ENCODE results near the gene HACD3. TPM values are rescaled to one million over a fixed set of nuclear protein-coding genes. Genes with fewer than 3 reads are reported as not detected.
A peak's percentile ranks its signal among the peaks of the same experiment; 100 is the strongest.

Gene HACD3
- total RNA-seq, 1 donor from 2014 or later: 30.2 TPM

DNA sequence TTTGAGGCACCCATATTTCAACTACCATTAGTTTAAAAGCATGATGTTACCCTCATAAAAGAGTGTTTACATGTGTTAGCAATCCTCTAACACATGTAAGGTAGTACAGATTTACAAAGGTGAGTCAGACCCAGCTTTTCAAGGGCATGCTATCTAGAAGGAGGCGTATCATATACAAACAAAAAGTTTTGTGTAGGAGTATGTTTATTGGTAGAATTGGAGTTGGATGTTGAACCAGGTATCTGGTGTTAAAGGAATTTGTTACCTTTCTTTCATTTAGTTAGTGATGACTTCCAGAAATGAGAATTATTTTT, 2.4 kb downstream of the HACD3 start:
- no peaks in the 10 kb centered on the region for H3K27me3 ChIP-seq
- peak overlapping the region; percentile 54 for H3K27ac ChIP-seq
- no peaks in the 10 kb centered on the region for H3K9me3 ChIP-seq
- peaks cover 42% of the 10 kb centered on the region for H3K4me1 ChIP-seq
- TF ChIP-seq POLR2AphosphoS5 (IDR thresholded peaks at IDR 0.05; ENCODE audit: insufficient read depth in 1 of 2, low read depth in 1 of 2) (peak in 1 of 2 donors; percentile 19), POLR2A (IDR thresholded peaks at IDR 0.05) (no peak)
- TF ChIP-seq, protein P1, sequence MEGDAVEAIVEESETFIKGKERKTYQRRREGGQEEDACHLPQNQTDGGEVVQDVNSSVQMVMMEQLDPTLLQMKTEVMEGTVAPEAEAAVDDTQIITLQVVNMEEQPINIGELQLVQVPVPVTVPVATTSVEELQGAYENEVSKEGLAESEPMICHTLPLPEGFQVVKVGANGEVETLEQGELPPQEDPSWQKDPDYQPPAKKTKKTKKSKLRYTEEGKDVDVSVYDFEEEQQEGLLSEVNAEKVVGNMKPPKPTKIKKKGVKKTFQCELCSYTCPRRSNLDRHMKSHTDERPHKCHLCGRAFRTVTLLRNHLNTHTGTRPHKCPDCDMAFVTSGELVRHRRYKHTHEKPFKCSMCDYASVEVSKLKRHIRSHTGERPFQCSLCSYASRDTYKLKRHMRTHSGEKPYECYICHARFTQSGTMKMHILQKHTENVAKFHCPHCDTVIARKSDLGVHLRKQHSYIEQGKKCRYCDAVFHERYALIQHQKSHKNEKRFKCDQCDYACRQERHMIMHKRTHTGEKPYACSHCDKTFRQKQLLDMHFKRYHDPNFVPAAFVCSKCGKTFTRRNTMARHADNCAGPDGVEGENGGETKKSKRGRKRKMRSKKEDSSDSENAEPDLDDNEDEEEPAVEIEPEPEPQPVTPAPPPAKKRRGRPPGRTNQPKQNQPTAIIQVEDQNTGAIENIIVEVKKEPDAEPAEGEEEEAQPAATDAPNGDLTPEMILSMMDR (IDR thresholded peaks at IDR 0.05): no peak
- no peaks in the 10 kb centered on the region for H3K36me3 ChIP-seq
- intact Hi-C loops (cut with DNase I): no loop called here
- no peak overlapping the region for H3K4me3 ChIP-seq
- no peak for DNase-seq (ENCODE audit: extremely low spot score in 2 of 2)

DNA sequence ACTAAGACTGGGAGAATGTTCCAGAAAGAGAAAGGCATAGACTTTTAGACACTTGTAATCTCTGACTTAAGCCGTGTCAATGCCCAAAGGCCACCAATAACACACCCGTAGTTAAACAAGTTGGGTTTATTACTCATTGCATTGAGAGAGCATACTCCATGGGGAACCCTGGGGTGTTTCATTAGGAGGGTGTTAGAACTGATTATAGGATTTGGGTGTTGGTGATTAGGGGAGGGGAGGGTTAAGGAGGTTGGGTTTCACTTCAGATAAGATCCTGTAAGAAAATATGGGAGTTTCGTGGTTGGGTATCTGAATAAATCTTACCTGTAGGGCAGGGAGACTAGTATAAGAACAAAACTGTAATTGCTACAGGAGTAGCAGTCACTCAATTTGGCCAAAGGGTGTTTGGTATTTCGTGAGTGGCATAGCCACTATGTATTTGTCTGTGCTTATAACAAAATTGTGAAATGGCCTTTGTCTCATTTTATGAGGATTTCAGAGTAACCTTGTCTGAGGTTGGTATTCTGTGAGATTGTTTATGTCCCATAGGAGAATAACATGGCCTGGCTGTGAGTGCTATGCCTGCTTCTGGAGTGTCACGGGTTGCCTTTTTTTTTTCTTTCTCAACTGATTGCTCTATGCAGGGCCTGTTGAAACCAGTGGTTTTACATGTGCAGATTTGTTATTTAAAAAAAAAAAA, 2.9 kb downstream of the HACD3 start:
- Histone ChIP-seq H3K27me3 (no peaks in the 10 kb centered on the region), H3K4me3 (no peak overlapping the region), H3K27ac (peak overlapping the region; percentile 54), H3K4me1 (peaks cover 42% of the 10 kb centered on the region), H3K36me3 (no peaks in the 10 kb centered on the region), H3K9me3 (no peaks in the 10 kb centered on the region)
- no peak for DNase-seq (ENCODE audit: extremely low spot score in 2 of 2)
- TF ChIP-seq, protein P1 (IDR thresholded peaks at IDR 0.05): no peak
- TF ChIP-seq POLR2AphosphoS5 (IDR thresholded peaks at IDR 0.05; ENCODE audit: insufficient read depth in 1 of 2, low read depth in 1 of 2): peak in 1 of 2 donors; percentile 26
- TF ChIP-seq POLR2A (IDR thresholded peaks at IDR 0.05): no peak
- intact Hi-C loops (cut with DNase I): no loop called here

DNA sequence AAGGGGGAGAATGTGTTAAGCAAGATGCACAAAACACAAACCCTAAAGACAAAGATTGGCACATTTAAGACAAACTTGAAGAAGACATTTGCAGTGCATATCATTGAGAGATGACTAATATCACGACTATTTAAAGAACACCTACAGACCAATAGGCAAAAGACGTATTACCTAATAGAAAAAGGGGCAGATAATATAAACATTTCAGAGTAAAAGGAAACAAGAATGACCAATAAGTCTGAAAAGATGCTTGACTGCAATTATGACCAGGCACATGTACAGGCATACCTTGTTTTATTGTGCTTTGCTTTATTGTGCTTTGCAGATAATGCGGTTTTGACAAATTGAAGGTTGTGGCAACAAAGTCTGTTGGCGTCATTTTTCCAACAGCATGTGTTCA, 4.9 kb downstream of the HACD3 start:
- no peaks in the 10 kb centered on the region for H3K9me3 ChIP-seq
- no peak overlapping the region for H3K27ac ChIP-seq
- no peak for DNase-seq (ENCODE audit: extremely low spot score in 2 of 2)
- intact Hi-C loops (cut with DNase I): no loop called here
- H3K4me3 ChIP-seq: no peak overlapping the region
- H3K36me3 ChIP-seq: no peaks in the 10 kb centered on the region
- no peaks in the 10 kb centered on the region for H3K27me3 ChIP-seq
- TF ChIP-seq POLR2A (IDR thresholded peaks at IDR 0.05) (no peak), POLR2AphosphoS5 (IDR thresholded peaks at IDR 0.05; ENCODE audit: insufficient read depth in 1 of 2, low read depth in 1 of 2) (no peak)
- TF ChIP-seq, protein P1 (IDR thresholded peaks at IDR 0.05): no peak
- peaks cover 36% of the 10 kb centered on the region for H3K4me1 ChIP-seq

DNA sequence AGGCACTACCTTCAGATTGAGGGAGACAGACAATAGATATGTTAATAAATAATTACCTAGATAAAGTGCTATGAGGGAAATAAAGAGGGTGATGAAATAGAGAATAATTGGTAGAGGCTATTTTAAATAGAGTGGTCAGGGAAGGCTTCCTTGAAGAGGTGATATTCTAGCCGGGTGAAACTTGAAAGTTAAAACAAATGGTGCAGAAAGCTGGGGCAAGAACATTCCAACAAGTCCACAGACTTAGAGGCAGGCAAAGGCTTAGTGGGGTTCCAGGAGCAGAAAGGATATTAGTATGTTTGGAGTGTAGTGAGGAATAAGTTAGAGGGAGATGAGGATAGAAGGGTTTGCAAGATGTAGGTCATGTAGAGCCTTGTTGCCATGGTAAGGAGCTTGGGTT, 10.1 kb downstream of the HACD3 start:
- TF ChIP-seq POLR2AphosphoS5 (IDR thresholded peaks at IDR 0.05; ENCODE audit: insufficient read depth in 1 of 2, low read depth in 1 of 2) (no peak), POLR2A (IDR thresholded peaks at IDR 0.05) (no peak)
- TF ChIP-seq, protein P1 (IDR thresholded peaks at IDR 0.05): no peak
- Histone ChIP-seq H3K27me3 (no peaks in the 10 kb centered on the region), H3K27ac (no peak overlapping the region), H3K4me1 (peaks cover 9% of the 10 kb centered on the region), H3K4me3 (no peak overlapping the region), H3K36me3 (no peaks in the 10 kb centered on the region), H3K9me3 (no peaks in the 10 kb centered on the region)
- intact Hi-C loops (cut with DNase I): no loop called here
- DNase-seq (ENCODE audit: extremely low spot score in 2 of 2): no peak

DNA sequence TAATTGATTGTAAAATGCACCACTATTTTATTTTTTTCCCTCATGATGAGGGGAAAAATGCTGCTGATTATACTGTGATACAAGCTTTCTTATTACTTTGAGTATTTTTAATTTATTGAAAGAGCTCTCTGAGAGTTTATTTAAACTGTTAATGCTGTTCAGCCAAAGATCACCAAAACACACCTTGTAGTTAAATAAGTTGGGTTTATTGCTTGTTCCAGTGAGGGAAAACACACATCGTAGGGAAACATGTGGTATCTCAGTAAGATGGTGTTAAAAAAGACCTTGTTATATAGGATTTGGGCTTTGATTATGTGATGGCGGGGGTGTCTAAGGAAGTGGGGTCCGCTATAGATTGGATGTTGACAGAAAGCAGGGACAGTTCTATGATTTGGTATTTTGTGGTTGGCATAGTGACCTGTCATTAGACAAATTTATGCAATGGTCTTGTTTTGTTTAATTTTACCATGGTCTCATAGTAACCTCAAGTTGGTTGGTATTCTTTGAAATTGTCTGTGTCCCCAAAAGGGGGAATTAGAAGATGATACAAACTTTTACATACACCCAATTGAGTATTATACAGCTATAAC, 11.1 kb downstream of the HACD3 start:
- Histone ChIP-seq H3K27ac (no peak overlapping the region), H3K36me3 (no peaks in the 10 kb centered on the region), H3K9me3 (no peaks in the 10 kb centered on the region), H3K27me3 (no peaks in the 10 kb centered on the region), H3K4me3 (no peak overlapping the region), H3K4me1 (peaks cover 9% of the 10 kb centered on the region)
- no peak for TF ChIP-seq POLR2A (IDR thresholded peaks at IDR 0.05)
- no peak for TF ChIP-seq POLR2AphosphoS5 (IDR thresholded peaks at IDR 0.05; ENCODE audit: insufficient read depth in 1 of 2, low read depth in 1 of 2)
- no peak for DNase-seq (ENCODE audit: extremely low spot score in 2 of 2)
- intact Hi-C loops (cut with DNase I): no loop called here
